ENCODE measurements around the gene SIX5.
"Not testable (repeated sequence)": the region's sequence is repeated elsewhere in the genome, so short reads cannot be mapped to it uniquely, and the experiment has no call there.

The SIX5 gene

GRCh38 chr19:45754323-45754722 lies 14.7 kb downstream of the SIX5 start:
- no peak for DNase-seq (ENCODE audit: low read depth in 2 of 2)

- no peak for DNase-seq (ENCODE audit: low read depth in 2 of 2)
Measured at GRCh38 chr19:45753548-45753947, 15.5 kb downstream of the SIX5 start.

GRCh38 chr19:45752639-45753038 lies 16.4 kb downstream of the SIX5 start:
- no peak for DNase-seq (ENCODE audit: low read depth in 2 of 2)

- DNase-seq (ENCODE audit: low read depth in 2 of 2): not testable (repeated sequence)
Measured at GRCh38 chr19:45751483-45751882, 17.6 kb downstream of the SIX5 start.

- no peak for DNase-seq (ENCODE audit: low read depth in 2 of 2)
Measured at GRCh38 chr19:45747513-45747912, 21.5 kb downstream of the SIX5 start.

- no peak for DNase-seq (ENCODE audit: low read depth in 2 of 2)
Measured at GRCh38 chr19:45746866-45747265, 22.2 kb downstream of the SIX5 start.

- no peak for DNase-seq (ENCODE audit: low read depth in 2 of 2)
Measured at GRCh38 chr19:45745606-45746005, 23.4 kb downstream of the SIX5 start.

- DNase-seq (ENCODE audit: low read depth in 2 of 2): no peak
Measured at GRCh38 chr19:45742969-45743368, 26.1 kb downstream of the SIX5 start.

- no peak for DNase-seq (ENCODE audit: low read depth in 2 of 2)
Measured at GRCh38 chr19:45739498-45740439, 29.3 kb downstream of the SIX5 start.

- DNase-seq (ENCODE audit: low read depth in 2 of 2): no peak
Measured at GRCh38 chr19:45733160-45733810, 35.8 kb downstream of the SIX5 start, which contains the start of gene MEIOSIN. MEIOSIN (plus strand) TSS chr19:45733439; CDS start chr19:45735377, 1,938 bp downstream.

- DNase-seq (ENCODE audit: low read depth in 2 of 2): peak; percentile 84 to 92
Measured at GRCh38 chr19:45730368-45731288, 38.4 kb downstream of the SIX5 start, which contains the start of gene FBXO46. FBXO46 (minus strand) TSS chr19:45730896; CDS start chr19:45713495, 17,401 bp downstream.

- no peak for DNase-seq (ENCODE audit: low read depth in 2 of 2)
Measured at GRCh38 chr19:45729800-45730290, 39.2 kb downstream of the SIX5 start.

- not testable (repeated sequence) for DNase-seq (ENCODE audit: low read depth in 2 of 2)
Measured at GRCh38 chr19:45728683-45729082, 40.4 kb downstream of the SIX5 start.

- DNase-seq (ENCODE audit: low read depth in 2 of 2): not testable (repeated sequence)
Measured at GRCh38 chr19:45720065-45720464, 49.0 kb downstream of the SIX5 start.

- DNase-seq (ENCODE audit: low read depth in 2 of 2): no peak
Measured at GRCh38 chr19:45717983-45718650, 50.9 kb downstream of the SIX5 start.

GRCh38 chr19:45717131-45717982 lies 51.7 kb downstream of the SIX5 start:
- peak; percentile 97 for DNase-seq (ENCODE audit: low read depth in 2 of 2)

- no peak for DNase-seq (ENCODE audit: low read depth in 2 of 2)
Measured at GRCh38 chr19:45716359-45717130, 52.5 kb downstream of the SIX5 start.

GRCh38 chr19:45715139-45715538 lies 53.9 kb downstream of the SIX5 start:
- DNase-seq (ENCODE audit: low read depth in 2 of 2): no peak
